Amniotic stem cell (primary cell): ENCODE results near the gene KIAA1958.

ENCODE experiments used
- DNase-seq: peaks from one replicate; lab custom pipeline; 2025; lab: John Stamatoyannopoulos, UW

The KIAA1958 gene, protein sequence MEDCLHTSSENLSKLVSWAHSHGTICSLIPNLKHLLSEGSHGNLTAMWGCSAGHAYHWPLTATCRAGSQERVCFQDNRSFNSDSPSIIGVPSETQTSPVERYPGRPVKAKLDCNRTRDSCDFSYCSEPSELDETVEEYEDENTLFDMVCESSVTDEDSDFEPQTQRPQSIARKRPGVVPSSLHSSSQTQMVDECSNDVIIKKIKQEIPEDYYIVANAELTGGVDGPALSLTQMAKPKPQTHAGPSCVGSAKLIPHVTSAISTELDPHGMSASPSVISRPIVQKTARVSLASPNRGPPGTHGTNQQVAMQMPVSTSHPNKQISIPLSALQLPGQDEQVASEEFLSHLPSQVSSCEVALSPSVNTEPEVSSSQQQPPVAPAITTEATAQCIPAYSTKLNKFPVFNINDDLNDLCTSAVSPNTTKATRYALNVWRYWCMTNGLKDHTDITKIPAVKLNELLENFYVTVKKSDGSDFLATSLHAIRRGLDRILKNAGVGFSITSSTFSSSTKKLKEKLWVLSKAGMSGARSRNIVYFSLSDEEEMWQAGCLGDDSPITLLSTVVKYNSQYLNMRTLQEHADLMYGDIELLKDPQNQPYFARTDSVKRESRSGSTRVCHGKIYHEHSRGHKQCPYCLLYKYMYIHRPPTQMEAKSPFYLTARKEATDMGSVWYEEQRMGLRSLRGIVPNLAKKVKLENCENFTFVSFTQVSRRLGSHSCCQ

DNA sequence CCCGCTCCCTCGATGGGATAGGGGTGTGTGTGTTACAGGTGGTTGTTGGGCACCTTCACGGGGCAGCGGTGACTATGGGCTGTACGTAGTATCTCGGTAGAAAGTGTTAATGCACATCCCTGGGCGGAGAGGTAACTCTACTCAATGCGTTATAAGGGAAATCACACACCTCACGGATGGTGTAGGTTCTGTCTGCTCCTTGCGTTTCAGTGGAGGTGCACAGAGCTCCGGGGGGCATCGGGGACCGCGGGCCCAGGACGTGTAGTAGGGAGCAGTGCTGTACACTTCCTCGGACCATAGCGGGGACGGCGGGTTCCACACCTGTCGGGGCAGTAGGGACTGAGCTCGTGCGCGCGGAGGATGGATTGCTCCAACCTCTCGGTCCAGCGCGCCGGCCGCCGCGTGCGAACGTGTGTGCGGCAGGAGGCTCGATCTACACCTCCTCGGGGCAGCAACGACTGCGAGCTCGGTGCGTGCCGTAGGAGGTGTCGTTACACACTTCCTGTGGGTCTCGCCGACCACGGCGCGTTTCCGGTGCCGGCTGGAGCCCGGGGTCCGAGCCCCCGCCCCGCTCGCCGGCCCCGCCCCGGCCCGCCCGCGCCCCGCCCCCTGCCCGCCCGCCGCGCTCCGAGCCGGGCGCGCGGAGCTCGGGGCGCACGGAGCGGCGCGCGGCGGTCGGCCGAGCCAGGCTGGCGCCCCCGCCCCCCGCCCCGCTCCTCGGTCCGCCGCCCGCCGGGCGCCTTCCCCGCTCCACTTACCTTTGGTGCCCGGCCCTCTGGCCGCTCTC lies at the start of gene KIAA1958:
TSS of gene KIAA1958 (plus strand) at position 607 of the 787 bp plus-strand sequence. CDS start 87,254 bp downstream, outside the sequence.
- no peak for DNase-seq

DNA sequence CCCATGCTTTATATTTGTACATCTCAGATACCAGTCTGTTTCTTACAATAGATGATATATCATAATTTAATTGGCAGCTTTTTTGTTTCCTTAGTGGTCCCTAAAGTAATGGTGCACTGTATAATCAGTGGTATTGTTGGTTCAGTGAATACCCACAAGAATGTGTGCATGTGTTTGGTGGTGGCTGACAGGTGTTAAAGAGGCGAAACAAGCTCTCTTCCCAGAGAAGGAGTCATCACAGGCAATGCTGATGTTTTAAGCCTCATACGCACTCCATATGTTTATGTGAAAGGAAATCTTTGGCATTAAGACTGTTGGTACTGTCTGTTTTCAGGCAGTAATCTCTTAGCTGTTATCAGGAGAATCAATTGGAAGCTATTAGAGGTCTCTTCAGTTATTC lies 49.2 kb upstream of the KIAA1958 start:
- no peak for DNase-seq

DNA sequence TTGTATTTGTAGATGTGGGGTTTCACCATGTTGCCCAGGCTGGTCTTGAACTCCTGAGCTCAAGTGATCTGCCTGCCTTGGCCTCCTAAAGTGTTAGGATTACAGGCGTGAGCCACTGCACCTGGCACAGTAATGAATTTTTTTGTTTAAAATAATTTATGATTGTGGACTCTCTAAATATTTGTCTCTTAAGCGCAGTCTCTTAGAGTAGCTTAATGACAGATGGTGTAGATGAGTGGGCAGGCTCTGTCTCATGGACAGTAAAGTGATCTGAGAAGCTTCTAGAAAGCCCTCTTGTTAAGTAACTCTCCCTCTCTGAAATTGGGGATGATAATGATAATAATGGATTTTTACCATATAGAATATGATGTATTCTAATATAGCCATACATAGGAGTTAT lies 47.5 kb upstream of the KIAA1958 start:
- no peak for DNase-seq

DNA sequence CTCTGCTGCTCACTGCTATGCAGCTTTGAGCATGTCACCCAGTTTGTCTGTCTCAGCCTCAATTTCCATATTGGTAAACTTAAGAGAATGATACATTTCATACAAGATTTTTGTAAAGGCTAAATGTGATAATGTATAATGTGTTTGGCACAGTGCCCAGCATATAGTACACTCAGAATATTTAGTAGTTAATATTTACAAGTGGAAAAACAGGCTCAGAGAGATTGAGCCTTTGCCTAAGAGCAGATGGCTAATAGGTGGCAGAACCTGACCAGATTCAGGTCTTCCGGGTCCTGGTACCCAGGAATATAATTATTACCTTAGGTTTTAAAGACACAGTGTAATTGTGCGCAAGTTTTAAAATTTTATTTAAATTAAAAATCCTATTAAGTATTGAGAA lies 46.8 kb upstream of the KIAA1958 start:
- DNase-seq = no peak

DNA sequence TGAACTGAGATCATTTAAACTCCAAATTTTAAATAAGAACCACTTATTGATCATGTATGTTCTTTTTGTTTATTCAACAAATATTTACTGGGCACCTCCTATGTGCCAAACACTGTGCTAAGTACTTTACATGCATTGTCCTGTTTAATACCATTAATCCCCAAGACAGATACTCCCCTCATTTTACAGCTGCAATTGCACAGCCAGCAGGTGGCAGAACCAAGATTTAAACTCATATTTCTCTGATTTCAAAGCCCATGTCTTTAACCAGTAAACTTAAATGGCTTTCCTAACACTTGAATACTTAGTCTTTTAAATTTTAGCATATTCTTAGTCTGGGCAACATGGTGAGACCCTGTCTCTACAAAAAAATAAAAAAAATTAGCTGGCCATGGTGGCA lies 43.4 kb upstream of the KIAA1958 start:
- DNase-seq = no peak

DNA sequence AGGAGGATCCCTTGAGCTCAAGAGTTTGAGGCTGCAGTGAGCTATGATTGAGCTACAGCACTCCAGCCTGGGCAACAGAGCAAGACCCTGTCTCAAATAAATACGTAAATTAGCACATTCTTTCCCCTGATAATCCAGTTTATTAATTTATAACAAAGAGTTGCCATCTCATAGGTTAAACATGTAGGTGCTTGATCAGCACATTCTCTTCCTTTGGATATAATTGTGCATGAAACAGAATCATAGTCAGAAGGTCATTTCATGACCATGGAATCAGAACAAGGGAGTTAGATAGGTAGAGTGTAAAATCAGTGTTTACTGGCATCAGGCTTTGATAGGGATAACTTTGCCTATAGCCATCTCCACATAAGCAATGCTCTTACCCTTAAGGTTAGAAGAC lies 43.0 kb upstream of the KIAA1958 start:
- no peak for DNase-seq

DNA sequence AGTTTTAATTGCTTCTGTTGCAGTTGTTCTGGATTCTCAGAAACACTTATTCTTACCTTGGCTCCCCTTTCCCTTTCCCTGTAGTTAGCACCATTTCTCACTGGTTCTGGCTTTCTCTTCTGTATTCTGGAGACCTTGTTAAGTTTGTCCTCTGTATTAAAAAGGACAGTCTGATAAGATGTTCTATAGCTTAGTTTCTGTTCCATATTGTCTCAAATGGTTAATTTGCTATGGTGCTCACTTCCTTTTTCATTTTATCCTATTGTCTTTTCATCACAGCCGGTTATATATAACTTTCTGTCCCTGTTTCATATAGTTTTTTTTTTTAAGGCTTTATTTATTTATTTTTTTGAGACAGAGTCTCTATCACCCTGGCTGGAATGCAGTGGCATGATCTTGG lies 41.4 kb upstream of the KIAA1958 start:
- no peak for DNase-seq

DNA sequence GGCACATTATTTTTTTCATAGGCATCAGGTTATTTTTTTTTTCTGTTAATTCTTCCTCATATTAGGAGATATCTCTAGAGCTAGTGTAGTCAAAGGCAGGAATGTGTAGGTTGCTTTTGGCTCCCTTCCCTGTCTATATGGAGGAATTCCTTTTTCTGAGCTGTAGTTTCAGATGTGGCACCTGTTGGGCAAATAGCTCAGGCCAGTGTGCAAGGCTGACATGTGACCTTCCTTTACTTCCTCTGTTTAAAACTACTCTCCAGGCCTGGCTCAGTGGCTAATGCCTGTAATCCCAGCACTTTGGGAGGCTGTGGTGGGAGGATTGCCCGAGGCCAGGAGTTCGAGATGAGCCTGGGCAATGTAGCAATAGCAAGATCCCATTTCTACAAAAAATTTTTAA lies 40.5 kb upstream of the KIAA1958 start:
- DNase-seq = no peak

DNA sequence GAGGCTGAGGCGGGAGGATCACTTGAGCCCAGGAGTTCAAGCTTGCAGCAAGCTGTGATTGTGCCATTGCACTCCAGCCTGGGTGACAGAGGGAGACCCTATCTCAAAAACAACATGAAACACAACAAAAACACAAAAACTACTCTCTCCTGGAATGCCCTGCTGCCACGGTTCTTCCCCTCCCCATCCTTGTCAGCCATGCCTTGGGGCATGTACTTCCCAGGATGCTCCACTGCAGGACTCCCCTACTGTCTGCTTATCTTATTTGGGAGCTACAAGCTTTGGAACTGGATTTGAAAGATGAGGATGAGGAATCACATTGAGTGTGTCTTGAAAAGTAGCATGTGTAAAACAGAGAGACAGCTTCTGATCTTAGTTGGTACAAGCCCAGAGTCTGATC lies 40.1 kb upstream of the KIAA1958 start:
- DNase-seq = no peak

DNA sequence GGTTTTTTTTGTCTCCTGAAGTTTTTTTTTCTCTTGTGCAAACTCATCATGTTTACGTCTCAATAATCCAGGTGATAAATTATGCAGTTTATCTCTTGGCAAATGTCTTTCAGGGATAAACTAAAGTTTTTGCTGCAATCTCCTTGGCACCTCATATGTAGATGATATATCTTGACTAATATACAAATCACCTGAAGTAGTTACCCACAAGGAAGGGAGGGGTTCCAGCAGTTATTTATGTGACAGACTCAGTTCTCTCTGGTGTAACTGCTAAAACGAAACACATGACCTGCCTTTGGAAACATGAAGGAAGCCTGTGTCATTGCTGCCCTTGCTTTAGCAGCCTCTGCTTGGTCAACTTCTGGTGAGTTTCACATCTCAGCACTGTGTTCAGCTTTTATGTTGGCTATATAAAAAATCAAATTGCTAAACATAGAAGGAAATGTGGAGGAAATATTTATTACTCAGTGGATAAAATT lies 39.3 kb upstream of the KIAA1958 start:
- DNase-seq = peak; percentile 8

DNA sequence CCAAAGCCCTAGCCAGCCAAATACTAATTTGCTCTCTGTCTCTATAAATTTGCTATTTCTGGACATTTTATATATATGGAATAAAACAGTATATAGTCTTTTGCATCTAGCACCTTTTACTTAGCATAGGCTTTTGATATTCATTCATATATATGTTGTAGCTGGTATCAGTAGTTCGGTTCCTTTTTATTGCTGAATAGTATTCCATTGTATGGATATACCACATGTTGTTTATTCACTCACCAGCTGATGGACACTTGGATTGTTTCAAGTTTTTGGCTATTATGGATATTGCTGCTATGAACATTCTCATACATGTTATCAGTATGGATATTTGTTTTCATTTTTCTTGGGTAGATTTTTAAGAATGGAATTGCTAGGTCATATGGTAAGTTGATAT lies 23.8 kb upstream of the KIAA1958 start:
- DNase-seq = no peak

DNA sequence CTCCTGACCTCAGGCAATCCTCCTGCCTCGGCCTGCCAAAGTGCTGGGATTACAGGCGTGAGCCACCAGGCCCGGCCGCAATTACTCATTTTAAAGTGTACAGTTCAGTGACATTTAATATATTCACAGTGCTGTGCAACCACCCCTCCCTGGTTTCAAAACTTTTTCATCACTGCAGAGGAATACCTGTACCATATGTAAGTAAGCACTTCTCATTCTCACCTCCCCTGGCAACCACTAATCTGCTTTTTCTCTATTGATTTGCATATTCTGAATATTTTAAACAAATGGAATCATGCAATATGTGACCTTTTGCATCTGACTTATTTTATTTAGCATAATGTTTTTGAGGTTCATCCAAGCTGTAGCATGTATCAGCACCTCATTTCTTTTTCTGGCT lies 21.3 kb upstream of the KIAA1958 start:
- DNase-seq = no peak

DNA sequence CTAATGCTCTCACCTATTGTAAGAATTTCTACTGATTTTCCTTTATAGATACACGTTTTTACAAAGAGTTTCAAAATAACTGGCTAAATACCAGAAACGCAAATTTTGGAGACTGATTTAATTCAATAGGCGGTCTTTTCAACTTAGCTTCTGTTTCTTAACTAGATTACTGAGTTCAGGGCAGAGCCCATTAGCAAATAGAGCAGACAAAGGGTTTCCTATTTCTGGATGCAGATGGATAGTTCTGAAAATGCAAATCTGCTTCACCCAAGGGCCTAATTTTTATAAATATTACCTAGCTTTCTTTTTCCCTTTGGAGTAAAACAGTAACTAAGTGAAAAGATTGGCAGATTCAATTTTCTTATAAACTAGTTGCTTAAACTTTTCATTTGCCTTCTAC lies 13.6 kb upstream of the KIAA1958 start:
- no peak for DNase-seq

DNA sequence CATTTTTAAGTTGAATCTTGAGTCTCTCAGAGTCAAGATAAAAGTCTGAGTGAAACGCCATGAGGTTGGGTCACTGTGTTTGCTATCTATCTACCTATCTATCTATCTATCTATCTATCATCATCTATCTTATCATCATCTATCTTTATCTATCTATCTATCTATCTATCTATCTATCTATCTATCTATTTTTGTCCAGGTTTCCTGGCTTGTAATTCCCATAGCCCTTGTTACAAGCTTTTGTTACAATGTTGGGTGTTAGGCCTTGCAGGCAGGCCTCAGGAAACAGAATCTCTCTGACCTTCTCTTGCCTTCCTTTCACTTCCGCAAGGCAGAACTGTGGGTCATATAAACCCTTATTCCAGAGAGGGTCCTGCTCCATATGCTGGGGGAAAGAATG lies 12.6 kb upstream of the KIAA1958 start:
- no peak for DNase-seq

DNA sequence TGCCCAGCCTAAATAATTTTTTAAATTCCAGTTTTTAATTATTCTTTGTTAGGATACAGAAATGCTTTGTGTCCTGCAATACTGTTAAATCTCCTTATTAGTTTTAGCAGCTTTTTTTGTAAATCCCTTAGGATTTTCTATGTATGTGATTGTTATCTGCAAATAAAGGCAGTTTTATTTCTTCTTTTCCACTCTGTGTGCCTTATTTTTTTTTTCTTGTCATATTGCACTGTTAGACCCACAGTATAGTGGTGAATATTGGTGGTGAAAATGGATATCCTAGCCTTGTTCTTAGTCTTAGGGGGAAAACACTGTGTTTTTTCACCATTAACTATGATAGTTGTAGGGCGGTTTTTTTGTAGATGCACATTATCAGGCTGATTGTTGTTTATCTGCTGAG lies 11.3 kb upstream of the KIAA1958 start:
- DNase-seq = no peak

DNA sequence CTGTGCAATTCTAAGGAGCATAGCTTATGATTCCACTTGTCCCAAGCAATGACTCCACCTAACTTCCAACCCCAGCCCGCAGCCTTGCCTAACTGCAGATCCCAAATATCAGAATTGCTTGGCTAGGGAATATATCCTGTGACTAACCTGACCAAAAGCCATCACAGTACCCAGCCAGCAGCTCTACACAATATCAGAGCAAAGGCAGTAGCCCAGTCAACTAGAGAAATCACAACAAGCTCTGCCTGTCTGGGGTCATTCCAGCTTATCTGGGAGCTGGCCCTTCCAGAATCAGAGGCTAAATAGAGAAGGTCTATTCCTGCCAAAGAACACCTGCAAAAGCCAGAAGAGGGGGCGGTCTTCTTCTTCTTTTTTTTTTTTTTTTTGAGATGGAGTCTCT lies 9.3 kb upstream of the KIAA1958 start:
- DNase-seq = no peak

DNA sequence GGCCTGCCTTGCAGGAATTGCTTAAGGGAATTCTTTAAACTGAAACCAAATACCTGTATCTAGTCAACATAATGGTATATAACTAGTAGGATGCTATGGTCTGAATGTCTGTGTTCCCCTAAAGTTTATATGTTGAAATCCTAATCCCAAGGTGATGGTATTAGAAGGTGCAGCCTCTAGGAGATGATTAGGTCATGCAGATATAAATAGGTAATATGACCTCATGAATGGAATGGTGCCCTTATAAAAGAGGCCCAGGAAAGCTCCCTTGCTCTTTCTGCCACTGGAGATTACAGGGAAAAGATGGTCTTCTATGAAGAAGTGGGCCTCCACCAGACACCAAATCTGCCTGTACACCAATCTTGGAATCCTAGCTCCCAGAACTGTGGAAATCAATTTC lies 7.4 kb upstream of the KIAA1958 start:
- DNase-seq = no peak

DNA sequence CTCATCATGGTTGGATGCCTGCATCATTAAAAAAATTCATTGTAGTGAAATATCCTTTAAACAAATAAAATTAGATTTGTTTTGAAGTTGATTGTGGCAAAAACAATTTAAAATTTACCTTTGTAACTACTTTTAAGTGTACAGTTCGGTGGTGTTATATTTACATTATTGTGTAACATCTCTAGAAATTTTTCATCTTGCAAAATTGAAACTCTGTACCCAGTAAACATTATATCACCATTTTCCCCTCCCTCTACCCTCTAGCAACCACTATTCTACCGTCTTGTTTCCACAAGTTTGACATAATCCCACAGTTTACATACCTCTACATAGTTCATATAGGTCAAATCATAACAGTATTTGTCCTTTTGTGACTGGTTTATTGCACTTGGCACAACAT lies 2.0 kb upstream of the KIAA1958 start:
- no peak for DNase-seq

DNA sequence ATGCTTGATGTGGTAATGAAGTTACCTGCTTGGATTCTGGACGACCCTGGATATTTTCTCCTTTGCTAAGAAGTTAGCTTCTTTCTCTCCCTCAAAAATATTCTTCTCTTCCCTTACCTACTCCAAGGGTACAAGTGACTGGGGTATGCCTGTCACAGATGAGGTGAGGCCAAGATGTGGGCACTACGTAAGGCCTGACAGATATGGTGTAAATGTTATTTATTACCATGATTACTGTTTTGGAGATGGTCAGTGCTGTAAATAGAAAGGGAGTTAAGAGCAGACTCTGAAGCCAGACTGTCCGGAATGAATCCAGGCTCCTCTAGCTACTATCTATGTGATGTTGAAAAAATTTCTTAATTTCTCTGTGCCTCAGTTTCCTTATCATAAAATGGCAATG lies 1.1 kb upstream of the KIAA1958 start:
- no peak for DNase-seq

DNA sequence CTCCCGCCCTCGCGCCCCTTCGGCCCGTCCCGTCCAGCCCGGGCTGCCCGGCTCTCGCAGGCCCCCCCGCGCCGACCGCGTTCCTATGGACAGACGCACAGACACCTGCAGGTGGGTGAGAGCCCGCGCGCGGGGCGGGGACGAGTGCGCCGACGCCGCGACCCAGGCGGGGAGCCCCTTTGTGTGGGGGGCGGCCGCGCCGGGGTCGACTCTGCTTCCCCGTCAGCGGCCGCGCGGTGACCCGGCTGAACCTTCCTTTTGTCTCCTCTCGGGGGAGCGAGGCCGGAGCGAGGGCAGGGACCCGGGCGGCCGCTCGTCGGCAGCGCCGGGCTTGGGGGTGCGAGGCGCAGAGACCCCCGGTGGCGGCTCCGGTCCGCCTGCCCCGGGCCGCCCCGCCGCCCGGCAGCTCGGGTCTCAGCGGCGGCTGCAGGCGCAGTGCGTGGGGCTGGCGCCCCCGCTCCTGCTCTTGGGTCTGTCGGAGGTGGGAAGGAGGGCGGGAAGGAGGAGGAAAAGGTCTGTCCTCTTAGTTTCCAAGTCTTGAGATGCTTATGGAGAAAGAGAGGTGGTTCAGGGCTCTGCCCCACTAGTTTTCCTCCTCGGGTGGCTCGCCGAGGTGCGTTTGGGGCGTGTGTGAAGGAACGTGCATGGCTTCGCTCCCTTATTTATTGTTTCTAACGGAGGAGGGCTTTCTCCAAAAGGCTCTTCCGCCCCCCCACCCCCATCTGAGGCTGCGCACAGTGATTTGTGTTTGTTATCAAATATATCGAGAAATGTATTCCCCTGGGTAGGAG lies 576 bp downstream of the KIAA1958 start:
- DNase-seq = no peak

DNA sequence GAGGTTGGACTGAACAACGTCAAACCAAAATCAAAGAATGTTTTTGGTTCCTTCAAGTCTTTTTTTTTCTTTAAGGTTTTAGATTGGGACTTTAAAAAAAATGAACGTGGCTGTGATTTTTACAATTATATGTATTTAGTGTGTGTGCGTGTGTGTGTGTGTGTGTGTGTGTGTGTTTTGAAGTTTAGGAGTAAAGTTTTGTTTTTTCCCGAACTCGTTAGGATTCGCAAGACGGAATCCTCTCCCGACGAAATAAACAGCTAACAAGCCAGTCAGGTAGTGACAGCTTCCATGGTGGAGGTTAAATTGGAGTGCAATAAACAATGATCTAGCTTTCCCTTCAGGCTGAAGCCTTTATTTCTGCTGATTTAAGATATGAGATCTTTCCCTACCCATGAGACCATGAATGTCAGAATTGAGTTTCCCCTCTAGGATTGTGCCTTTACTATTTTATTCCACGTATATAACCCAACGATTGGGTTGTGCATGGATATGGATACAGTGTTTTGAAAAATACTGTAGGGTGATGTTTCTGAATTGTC lies 1.2 kb downstream of the KIAA1958 start:
- DNase-seq = no peak
